Measurements from ENCODE around the gene PKP4. TPM values are rescaled to one million over a fixed set of nuclear protein-coding genes. Genes with fewer than 3 reads are reported as not detected.

Gene PKP4
- total RNA-seq, 2 donors from 2014 or later, result 90.5 to 102 TPM

DNA sequence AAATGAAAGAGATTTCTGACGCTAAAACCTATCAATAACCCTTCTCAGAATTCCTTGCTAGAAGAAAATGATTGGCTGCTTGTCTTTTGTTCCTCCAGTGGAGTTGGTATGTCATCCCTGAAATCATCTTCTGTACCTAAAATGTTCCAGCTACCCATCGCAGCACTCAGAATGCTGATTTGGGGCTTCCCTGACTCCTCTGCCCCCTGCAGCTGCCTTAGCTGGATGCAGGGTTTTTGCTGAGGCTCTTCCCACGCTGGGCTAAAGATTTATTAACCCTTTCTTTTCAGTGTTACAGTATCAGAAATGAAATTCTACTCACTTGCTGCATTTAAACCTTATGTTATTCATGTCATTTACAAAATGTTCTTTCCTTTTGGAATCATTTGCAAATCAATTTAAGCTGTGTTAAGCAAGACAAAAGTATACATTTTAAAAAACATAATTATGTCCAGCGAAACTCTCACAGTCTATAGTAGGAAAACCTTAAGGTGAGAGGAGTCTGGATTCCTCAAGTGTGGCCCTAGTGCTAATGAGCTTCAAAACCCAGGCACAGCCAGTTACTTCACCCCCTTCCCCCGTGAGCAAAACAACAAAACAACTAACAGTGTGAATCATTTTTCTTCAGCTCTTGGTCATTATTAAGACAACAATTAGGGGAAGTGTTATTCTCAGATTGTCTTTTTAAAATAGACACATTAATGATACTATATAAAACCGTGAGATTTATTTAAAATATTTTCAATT lies 32.8 kb downstream of the PKP4 start:
- Mint-ChIP-seq H3K36me3 (ENCODE audit: low read depth) (no peaks in the 10 kb centered on the region), H3K4me1 (peaks cover 34% of the 10 kb centered on the region), H3K9me3 (no peaks in the 10 kb centered on the region), H3K4me3 (no peak overlapping the region), H3K27ac (peak overlapping the region; percentile 42), H3K27me3 (ENCODE audit: insufficient read depth) (no peaks in the 10 kb centered on the region)
- DNase-seq, result peak; percentile 58
- Histone ChIP-seq H3K27ac (ENCODE audit: low read depth, low read length) (no peak overlapping the region), H3K36me3 (ENCODE audit: control insufficient read depth, insufficient read depth, low read length) (no peaks in the 10 kb centered on the region), H3K4me1 (ENCODE audit: control insufficient read depth, insufficient read depth, low read length) (peaks cover 2% of the 10 kb centered on the region), H3K4me3 (ENCODE audit: low read length) (no peak overlapping the region), H3K27me3 (ENCODE audit: control insufficient read depth, insufficient read depth, low read length, poor library complexity, severe bottlenecking) (no peaks in the 10 kb centered on the region), H3K9ac (ENCODE audit: extremely low read depth, low read length, poor library complexity, severe bottlenecking) (no peak overlapping the region), H3K9me3 (ENCODE audit: control insufficient read depth, low read length) (no peaks in the 10 kb centered on the region)
- TF ChIP-seq, protein P1, sequence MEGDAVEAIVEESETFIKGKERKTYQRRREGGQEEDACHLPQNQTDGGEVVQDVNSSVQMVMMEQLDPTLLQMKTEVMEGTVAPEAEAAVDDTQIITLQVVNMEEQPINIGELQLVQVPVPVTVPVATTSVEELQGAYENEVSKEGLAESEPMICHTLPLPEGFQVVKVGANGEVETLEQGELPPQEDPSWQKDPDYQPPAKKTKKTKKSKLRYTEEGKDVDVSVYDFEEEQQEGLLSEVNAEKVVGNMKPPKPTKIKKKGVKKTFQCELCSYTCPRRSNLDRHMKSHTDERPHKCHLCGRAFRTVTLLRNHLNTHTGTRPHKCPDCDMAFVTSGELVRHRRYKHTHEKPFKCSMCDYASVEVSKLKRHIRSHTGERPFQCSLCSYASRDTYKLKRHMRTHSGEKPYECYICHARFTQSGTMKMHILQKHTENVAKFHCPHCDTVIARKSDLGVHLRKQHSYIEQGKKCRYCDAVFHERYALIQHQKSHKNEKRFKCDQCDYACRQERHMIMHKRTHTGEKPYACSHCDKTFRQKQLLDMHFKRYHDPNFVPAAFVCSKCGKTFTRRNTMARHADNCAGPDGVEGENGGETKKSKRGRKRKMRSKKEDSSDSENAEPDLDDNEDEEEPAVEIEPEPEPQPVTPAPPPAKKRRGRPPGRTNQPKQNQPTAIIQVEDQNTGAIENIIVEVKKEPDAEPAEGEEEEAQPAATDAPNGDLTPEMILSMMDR (conservative IDR thresholded peaks at IDR 0.05), result peak; percentile 32
- 7 to 19% methylated on average over 2 to 5 of the region's 6 CpGs for WGBS, 2 experiments (ENCODE audit: insufficient coverage in 1 of 2, insufficient read length in 1 of 2)

DNA sequence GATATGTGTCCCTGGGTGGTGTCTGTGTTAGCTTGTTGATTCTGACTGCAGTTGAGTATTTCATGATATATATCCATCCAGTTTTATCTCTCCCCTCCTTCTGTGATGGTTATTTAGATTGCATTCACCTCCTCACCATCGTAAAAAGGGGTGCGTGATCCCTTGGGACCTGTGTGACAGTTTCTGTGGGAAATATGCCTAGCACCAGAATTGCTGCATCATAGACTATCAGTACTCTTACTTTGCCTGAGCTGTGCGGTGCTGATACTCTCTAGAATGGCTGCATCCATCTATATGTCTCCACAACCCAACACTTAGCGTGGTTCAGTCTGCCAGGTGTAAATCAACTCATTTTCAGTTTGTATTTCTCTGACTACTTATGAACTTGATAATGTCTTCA lies 34.3 kb downstream of the PKP4 start:
- H3K9me3 ChIP-seq (ENCODE audit: control insufficient read depth, low read length), result no peaks in the 10 kb centered on the region
- no peak for DNase-seq
- no peaks in the 10 kb centered on the region for H3K36me3 ChIP-seq (ENCODE audit: control insufficient read depth, insufficient read depth, low read length)
- Mint-ChIP-seq H3K27me3 (ENCODE audit: insufficient read depth) (no peaks in the 10 kb centered on the region), H3K4me3 (no peak overlapping the region), H3K27ac (no peak overlapping the region), H3K9me3 (no peaks in the 10 kb centered on the region), H3K36me3 (ENCODE audit: low read depth) (no peaks in the 10 kb centered on the region), H3K4me1 (peaks cover 34% of the 10 kb centered on the region)
- TF ChIP-seq, protein P1 (conservative IDR thresholded peaks at IDR 0.05), result no peak
- 88 to 97% methylated on average over 4 of the region's 4 CpGs for WGBS, 2 experiments (ENCODE audit: insufficient coverage in 1 of 2, insufficient read length in 1 of 2)
- H3K27ac ChIP-seq (ENCODE audit: low read depth, low read length), result no peak overlapping the region
- H3K9ac ChIP-seq (ENCODE audit: extremely low read depth, low read length, poor library complexity, severe bottlenecking), result no peak overlapping the region
- no peak overlapping the region for H3K4me3 ChIP-seq (ENCODE audit: low read length)
- peaks cover 2% of the 10 kb centered on the region for H3K4me1 ChIP-seq (ENCODE audit: control insufficient read depth, insufficient read depth, low read length)
- no peaks in the 10 kb centered on the region for H3K27me3 ChIP-seq (ENCODE audit: control insufficient read depth, insufficient read depth, low read length, poor library complexity, severe bottlenecking)

DNA sequence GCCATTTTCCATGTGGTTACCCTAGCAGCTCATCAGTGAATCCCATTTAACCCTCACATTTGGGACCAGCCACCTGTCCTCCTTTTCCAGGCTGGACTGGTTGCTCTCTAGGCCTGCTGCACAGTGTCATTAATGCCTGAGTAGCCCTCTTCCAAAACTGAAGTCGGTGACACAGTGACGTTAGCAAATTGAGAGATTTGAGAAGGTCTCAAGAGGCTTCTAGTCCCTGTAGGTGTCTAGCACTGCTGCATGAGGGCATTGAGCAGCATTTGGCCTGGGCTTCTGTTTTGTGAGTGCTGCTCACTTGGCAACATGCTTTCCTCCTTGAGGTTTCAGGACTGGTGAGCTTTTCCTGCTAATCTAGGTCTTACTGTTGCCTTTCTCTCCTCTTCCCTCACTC lies 36.7 kb downstream of the PKP4 start:
- Histone ChIP-seq H3K4me1 (ENCODE audit: control insufficient read depth, insufficient read depth, low read length) (no peaks in the 10 kb centered on the region), H3K27ac (ENCODE audit: low read depth, low read length) (no peak overlapping the region), H3K27me3 (ENCODE audit: control insufficient read depth, insufficient read depth, low read length, poor library complexity, severe bottlenecking) (no peaks in the 10 kb centered on the region), H3K4me3 (ENCODE audit: low read length) (no peak overlapping the region), H3K9ac (ENCODE audit: extremely low read depth, low read length, poor library complexity, severe bottlenecking) (no peak overlapping the region), H3K9me3 (ENCODE audit: control insufficient read depth, low read length) (no peaks in the 10 kb centered on the region), H3K36me3 (ENCODE audit: control insufficient read depth, insufficient read depth, low read length) (no peaks in the 10 kb centered on the region)
- DNase-seq, result no peak
- Mint-ChIP-seq H3K36me3 (ENCODE audit: low read depth) (no peaks in the 10 kb centered on the region), H3K4me3 (no peak overlapping the region), H3K9me3 (no peaks in the 10 kb centered on the region), H3K27me3 (ENCODE audit: insufficient read depth) (no peaks in the 10 kb centered on the region), H3K4me1 (peaks cover 37% of the 10 kb centered on the region), H3K27ac (no peak overlapping the region)
- WGBS, 2 experiments (ENCODE audit: insufficient coverage in 1 of 2, insufficient read length in 1 of 2), result 74 to 93% methylated on average over 2 of the region's 2 CpGs
- TF ChIP-seq, protein P1 (conservative IDR thresholded peaks at IDR 0.05), result no peak

Data from endodermal cell (in vitro differentiated cells).